Amygdala (tissue), 56 donors: ENCODE results near the gene PLCL2.

Experiments
- DNase-seq, 56 donors: peaks; one replicate each; lab custom pipeline; 2025; lab: John Stamatoyannopoulos, UW

PLCL2 gene

GRCh38 chr3:17062736-17063135, 178.0 kb downstream of the PLCL2 start:
- DNase-seq = no peak

DNA sequence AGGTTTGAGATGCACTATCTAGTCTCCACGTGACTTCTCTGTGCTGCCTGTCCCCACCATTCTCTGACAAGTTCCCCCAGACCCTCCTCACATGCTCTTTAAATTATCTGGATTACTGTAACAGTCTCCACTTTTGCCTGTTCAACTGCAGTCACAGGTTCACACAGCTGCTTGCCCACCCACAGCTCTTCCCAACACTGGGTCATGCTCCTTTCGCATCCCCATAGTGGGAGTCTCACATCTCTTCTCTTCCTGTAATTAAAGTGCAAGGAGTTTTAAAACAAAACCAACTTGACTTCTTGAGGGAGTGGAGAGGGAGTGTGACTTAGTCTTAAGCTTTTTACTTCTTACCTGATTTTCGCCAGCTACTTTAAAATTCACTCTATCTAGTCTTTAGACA, 178.8 kb downstream of the PLCL2 start:
- DNase-seq = no peak

DNA sequence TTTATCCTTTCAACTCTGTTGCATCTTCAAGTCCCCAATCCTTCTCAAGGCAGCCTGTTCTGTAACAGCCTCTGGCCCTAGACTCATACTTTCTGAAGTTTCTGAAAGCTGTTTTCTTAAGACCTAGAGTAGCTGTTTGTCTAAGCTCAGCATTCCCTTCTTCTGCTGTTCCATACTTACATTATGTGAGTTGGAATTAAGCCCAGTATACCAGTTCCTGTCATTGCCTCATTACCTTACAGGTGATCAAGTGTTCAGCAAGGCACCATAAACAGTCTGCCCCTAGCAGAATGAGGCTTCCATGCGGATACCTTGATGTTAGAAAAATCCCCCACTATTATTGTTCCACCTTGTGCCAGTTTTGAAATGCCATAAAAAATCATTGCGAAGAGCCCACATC, 180.6 kb downstream of the PLCL2 start:
- DNase-seq = no peak

- no peak for DNase-seq
Observed at GRCh38 chr3:17065881-17066280, 181.1 kb downstream of the PLCL2 start.

GRCh38 chr3:17069754-17070153, 185.0 kb downstream of the PLCL2 start:
- no peak for DNase-seq

- peak in 3 of 56 donors; percentile 4 to 11 (median 10) for DNase-seq
Observed at GRCh38 chr3:17070161-17070959, 185.6 kb downstream of the PLCL2 start.

- no peak for DNase-seq
Observed at GRCh38 chr3:17074559-17074958, 189.8 kb downstream of the PLCL2 start.

DNA sequence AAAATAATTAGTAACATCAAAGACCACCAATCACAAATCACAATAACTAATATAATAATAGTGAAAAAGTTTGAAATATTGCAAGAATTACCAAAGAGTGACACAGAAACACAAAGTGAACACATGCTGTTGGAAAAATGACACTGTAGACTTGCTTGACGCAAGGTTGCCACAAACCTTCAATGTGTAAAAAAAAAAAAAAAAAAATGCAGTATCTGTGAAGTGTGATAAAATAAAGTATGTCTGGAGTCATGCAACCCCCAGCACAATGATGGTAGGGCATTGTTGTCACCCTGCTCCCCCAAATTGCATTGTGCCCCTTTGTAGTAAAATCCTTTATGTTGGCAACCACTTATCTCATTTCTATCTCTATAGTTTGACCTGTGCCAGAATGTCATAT, 190.6 kb downstream of the PLCL2 start:
- DNase-seq = no peak

DNA sequence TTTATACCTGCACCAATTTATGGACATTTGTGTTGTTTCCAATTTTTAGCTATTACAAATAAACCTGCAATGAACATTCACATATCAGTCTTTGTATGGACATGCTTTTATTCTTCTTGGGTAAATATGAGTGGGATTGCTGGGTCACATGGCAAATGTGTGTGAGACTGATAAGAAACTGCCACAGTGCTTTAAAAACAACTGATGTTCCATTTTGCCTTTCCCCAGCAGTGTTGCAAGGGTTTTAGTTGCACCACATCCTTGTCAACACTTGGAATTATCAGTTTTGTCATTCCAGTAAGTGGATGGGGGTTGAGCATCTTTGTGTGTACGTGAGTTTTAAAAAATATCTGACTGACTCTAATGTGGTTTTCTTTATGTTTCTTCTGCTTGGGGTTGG, 191.2 kb downstream of the PLCL2 start:
- no peak for DNase-seq

DNA sequence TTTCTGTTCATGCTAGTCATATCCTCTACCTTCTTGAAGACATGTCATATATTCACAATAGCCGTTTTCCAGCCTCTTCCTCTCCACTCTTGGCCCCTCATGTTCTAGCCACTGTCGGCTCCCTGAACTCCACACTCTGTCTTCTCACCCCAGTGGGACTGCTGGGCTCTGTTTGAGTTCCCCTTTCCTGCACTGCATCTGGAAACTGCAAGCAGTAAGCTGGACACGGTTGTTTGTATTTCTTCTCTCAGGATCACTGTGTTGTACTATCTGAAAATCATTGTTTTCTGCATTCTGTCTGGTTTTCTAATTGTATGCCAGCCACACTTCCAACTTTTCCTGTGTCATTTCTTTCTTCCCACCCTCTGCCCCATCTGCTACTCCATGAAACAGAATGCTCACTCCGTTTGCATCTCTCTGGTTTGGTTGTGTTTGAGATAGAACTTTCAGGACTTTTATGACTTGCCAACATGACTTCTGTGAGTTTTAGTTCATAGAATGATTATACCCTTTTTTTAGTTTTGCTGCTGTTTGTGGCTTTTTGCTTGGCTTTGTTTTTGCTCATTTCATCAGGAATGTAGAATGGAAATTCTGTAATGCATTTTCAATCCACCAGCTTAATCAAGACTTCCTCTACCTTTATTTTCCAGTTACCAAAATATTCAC, 192.3 kb downstream of the PLCL2 start:
- no peak for DNase-seq

GRCh38 chr3:17077606-17078005, 192.9 kb downstream of the PLCL2 start:
- no peak for DNase-seq

DNA sequence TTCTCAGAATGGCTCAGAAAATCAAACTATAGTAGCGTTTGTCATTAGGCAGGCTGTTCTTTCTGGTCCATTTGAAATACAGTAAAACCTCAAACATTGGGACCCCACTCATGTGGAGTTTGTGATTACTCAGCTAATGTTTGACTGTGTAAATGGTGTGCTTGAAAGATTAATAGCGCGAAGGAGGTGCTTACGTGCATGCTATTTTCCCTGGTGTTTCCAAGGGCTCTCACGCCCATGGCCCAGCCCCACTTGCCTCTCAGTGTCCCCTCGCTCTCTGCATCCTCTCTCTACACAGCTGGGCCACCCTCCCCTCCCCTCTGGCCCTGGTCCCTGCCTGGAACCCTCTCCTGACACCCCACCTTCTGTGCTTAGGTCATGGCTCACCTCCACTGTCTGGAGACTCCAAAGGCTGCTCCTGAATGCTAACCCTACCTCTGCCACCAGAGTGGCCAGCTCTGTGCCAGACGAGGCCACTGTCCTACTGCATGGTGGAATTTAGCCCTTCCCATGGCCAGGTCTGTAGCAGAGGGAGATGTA, 194.2 kb downstream of the PLCL2 start:
- no peak for DNase-seq

GRCh38 chr3:17079933-17080332, 195.2 kb downstream of the PLCL2 start:
- no peak for DNase-seq

GRCh38 chr3:17081520-17081919, 196.8 kb downstream of the PLCL2 start:
- DNase-seq = no peak

DNA sequence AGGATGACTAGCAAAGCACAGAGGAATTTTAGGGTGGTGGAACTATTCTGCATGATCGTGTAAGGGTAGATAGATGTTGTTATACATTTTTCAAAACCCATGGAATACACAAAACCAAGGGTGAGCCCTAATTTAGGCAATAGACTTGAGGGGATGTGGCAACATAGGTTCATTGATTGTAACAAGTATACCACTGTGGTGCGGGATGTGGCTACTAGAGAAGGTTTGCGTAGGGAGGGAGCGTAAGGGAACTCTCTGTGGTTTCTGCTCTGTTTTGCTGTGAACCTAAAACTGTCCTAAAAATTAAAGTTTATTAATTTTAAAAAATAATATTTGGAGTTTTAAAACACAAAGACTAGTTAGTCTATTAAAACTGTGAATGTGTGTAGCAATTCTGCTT, 202.8 kb downstream of the PLCL2 start:
- DNase-seq = no peak

DNA sequence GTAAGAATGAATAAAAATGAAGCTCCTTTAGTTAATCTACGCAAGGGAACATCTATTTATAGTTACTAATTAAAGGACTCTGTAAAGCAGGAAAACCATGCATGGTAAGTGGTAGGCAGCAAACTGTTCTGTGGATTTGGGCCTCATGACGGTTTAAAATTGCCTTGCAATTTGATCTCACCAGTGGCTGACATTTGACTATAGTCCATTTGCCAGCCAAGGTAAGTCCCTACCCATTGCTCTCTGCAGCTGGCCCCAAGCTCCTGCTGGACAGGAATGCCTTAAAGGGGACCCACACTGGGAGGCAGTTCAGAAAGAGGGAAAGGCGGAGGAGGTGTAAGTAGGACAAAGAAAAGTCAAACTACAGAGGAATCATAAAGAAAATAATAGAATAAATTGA, 203.3 kb downstream of the PLCL2 start:
- no peak for DNase-seq

GRCh38 chr3:17088602-17089313, 204.0 kb downstream of the PLCL2 start:
- peak in 4 of 56 donors; percentile 4 to 20 (median 12) for DNase-seq

DNA sequence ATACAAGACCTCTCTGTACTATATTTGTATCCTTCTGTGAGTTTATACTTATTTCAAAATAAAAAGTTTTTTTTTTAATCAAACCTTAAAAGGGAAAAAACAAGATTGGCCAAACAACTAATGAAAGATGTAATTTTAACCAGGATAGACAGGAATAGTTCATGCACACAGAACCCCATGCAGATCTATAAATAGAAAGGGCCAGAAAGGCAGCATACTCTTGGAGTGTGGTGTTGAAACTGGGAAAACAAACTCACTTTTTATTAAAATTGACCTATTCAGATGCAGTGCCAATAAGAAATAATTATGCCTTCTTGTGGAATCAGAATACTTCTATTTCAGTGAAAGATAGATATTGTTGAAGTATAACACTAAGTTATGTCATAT, 204.6 kb downstream of the PLCL2 start:
- DNase-seq = no peak

GRCh38 chr3:17090280-17090983, 205.7 kb downstream of the PLCL2 start:
- DNase-seq = no peak

GRCh38 chr3:17091910-17092582, 207.3 kb downstream of the PLCL2 start:
- no peak for DNase-seq
